Esophagus squamous epithelium (tissue), 4 donors: ENCODE data around the gene POMGNT2.

Experiments
- CTCF ChIP-seq, 6 experiments: fragments of 450-650 bp in 4 of 6; fragments of 200-600 bp in 2 of 6; sonication (generic) in 2 of 6; IDR thresholded peaks; one replicate each; pipeline ENCODE4 v1.5.1; 2016 to 2019; ENCODE audit warnings: antibody characterized with exemption in 6 of 6, mild to moderate bottlenecking in 4 of 6, moderate library complexity in 4 of 6
- POLR2A ChIP-seq, 4 donors: fragments of 450-650 bp; IDR thresholded peaks; one replicate each; pipeline ENCODE4 v1.6.1; 2017; ENCODE audit warnings: antibody characterized with exemption in 4 of 4, mild to moderate bottlenecking in 4 of 4, moderate library complexity in 3 of 4

- TF ChIP-seq CTCF (IDR thresholded peaks at IDR 0.05), result no peak
- no peak for TF ChIP-seq POLR2A (IDR thresholded peaks at IDR 0.05)
Observed at GRCh38 chr3:43061101-43061895, 44.6 kb downstream of the POMGNT2 start.
